Measurements from ENCODE around the gene MYL10.

The MYL10 gene

GRCh38 chr7:101591504-101591903, 37.6 kb downstream of the MYL10 start:
- H3K27me3 ChIP-seq = no peaks in the 10 kb centered on the region
- no peak overlapping the region for H3K4me2 ChIP-seq
- no peak for TF ChIP-seq Cebpa-rat (IDR thresholded peaks at IDR 0.05)
- no peak overlapping the region for H3K4me3 ChIP-seq
- H3K36me3 ChIP-seq = no peaks in the 10 kb centered on the region
- H3K9me3 ChIP-seq = no peaks in the 10 kb centered on the region
- H3K9ac ChIP-seq = no peak overlapping the region
- 0 out of 2 replicates have a peak, but pooled peaks cover 8% of the 10 kb centered on the region for H3K4me1 ChIP-seq
- H4K20me1 ChIP-seq = no peaks in the 10 kb centered on the region
- H3K27ac ChIP-seq = no peak overlapping the region

- no peak overlapping the region for H3K27ac ChIP-seq
- no peak overlapping the region for H3K4me3 ChIP-seq
- H3K36me3 ChIP-seq = no peaks in the 10 kb centered on the region
- no peaks in the 10 kb centered on the region for H3K9me3 ChIP-seq
- TF ChIP-seq Cebpa-rat (IDR thresholded peaks at IDR 0.05) = no peak
- no peak overlapping the region for H3K9ac ChIP-seq
- H3K4me1 ChIP-seq = 0 out of 2 replicates have a peak, but pooled peaks cover 8% of the 10 kb centered on the region
- H3K27me3 ChIP-seq = no peaks in the 10 kb centered on the region
- no peaks in the 10 kb centered on the region for H4K20me1 ChIP-seq
- H3K4me2 ChIP-seq = no peak overlapping the region
Measured at GRCh38 chr7:101590663-101591435, 38.2 kb downstream of the MYL10 start.

- no peaks in the 10 kb centered on the region for H3K27me3 ChIP-seq
- H3K4me1 ChIP-seq = 0 out of 2 replicates have a peak, but pooled peaks cover 8% of the 10 kb centered on the region
- no peaks in the 10 kb centered on the region for H3K36me3 ChIP-seq
- no peak overlapping the region for H3K4me3 ChIP-seq
- no peak overlapping the region for H3K27ac ChIP-seq
- H3K9me3 ChIP-seq = no peaks in the 10 kb centered on the region
- no peaks in the 10 kb centered on the region for H4K20me1 ChIP-seq
- no peak overlapping the region for H3K4me2 ChIP-seq
- TF ChIP-seq Cebpa-rat (IDR thresholded peaks at IDR 0.05) = no peak
- H3K9ac ChIP-seq = no peak overlapping the region
Measured at GRCh38 chr7:101589976-101590662, 39.0 kb downstream of the MYL10 start.

- H4K20me1 ChIP-seq = no peaks in the 10 kb centered on the region
- no peak for TF ChIP-seq Cebpa-rat (IDR thresholded peaks at IDR 0.05)
- no peak overlapping the region for H3K27ac ChIP-seq
- H3K36me3 ChIP-seq = no peaks in the 10 kb centered on the region
- H3K9ac ChIP-seq = no peak overlapping the region
- no peak overlapping the region for H3K4me2 ChIP-seq
- H3K4me1 ChIP-seq = 0 out of 2 replicates have a peak, but pooled peaks cover 8% of the 10 kb centered on the region
- no peaks in the 10 kb centered on the region for H3K9me3 ChIP-seq
- H3K4me3 ChIP-seq = no peak overlapping the region
- H3K27me3 ChIP-seq = no peaks in the 10 kb centered on the region
Measured at GRCh38 chr7:101589052-101589451, 40.0 kb downstream of the MYL10 start.

- no peaks in the 10 kb centered on the region for H3K27me3 ChIP-seq
- H3K4me1 ChIP-seq = 0 out of 2 replicates have a peak, but pooled peaks cover 8% of the 10 kb centered on the region
- TF ChIP-seq Cebpa-rat (IDR thresholded peaks at IDR 0.05) = no peak
- no peak overlapping the region for H3K4me3 ChIP-seq
- no peaks in the 10 kb centered on the region for H3K36me3 ChIP-seq
- no peak overlapping the region for H3K9ac ChIP-seq
- 0 out of 2 replicates have a peak, but pooled peaks cover under 1% of the 10 kb centered on the region for H3K9me3 ChIP-seq
- H4K20me1 ChIP-seq = no peaks in the 10 kb centered on the region
- H3K4me2 ChIP-seq = no peak overlapping the region
- H3K27ac ChIP-seq = no peak overlapping the region
Measured at GRCh38 chr7:101588131-101588935, 40.8 kb downstream of the MYL10 start.

GRCh38 chr7:101586906-101587677, 42.0 kb downstream of the MYL10 start:
- Histone ChIP-seq H3K4me2 (no peak overlapping the region), H3K4me3 (no peak overlapping the region), H4K20me1 (no peaks in the 10 kb centered on the region), H3K27me3 (no peaks in the 10 kb centered on the region), H3K36me3 (no peaks in the 10 kb centered on the region), H3K27ac (no peak overlapping the region), H3K4me1 (0 out of 2 replicates have a peak, but pooled peaks cover 8% of the 10 kb centered on the region), H3K9me3 (peaks cover 6% of the 10 kb centered on the region), H3K9ac (no peak overlapping the region)
- no peak for TF ChIP-seq Cebpa-rat (IDR thresholded peaks at IDR 0.05)

- H3K4me2 ChIP-seq = no peak overlapping the region
- no peaks in the 10 kb centered on the region for H3K27me3 ChIP-seq
- H3K9ac ChIP-seq = no peak overlapping the region
- H4K20me1 ChIP-seq = no peaks in the 10 kb centered on the region
- TF ChIP-seq Cebpa-rat (IDR thresholded peaks at IDR 0.05) = no peak
- no peak overlapping the region for H3K4me3 ChIP-seq
- 0 out of 2 replicates have a peak, but pooled peaks cover 8% of the 10 kb centered on the region for H3K4me1 ChIP-seq
- no peak overlapping the region for H3K27ac ChIP-seq
- peaks cover 6% of the 10 kb centered on the region for H3K9me3 ChIP-seq
- H3K36me3 ChIP-seq = no peaks in the 10 kb centered on the region
Measured at GRCh38 chr7:101586078-101586905, 42.8 kb downstream of the MYL10 start.

GRCh38 chr7:101582971-101583370, 46.1 kb downstream of the MYL10 start:
- Histone ChIP-seq H3K4me2 (no peak overlapping the region), H3K9ac (no peak overlapping the region), H3K36me3 (no peaks in the 10 kb centered on the region), H3K4me1 (0 out of 2 replicates have a peak, but pooled peaks cover 8% of the 10 kb centered on the region), H3K4me3 (no peak overlapping the region), H3K9me3 (peaks cover 16% of the 10 kb centered on the region), H4K20me1 (no peaks in the 10 kb centered on the region), H3K27me3 (no peaks in the 10 kb centered on the region), H3K27ac (no peak overlapping the region)
- TF ChIP-seq Cebpa-rat (IDR thresholded peaks at IDR 0.05) = no peak
